GM23338 (cell line): ENCODE measurements around the gene TSC2. TPM values are rescaled to one million over a fixed set of nuclear protein-coding genes. Genes with fewer than 3 reads are reported as not detected.

ENCODE experiments used
- ATAC-seq: fragments of 200-7000 bp; cut with Tn5 transposase; 3 replicates; pipeline ENCODE4 v1.9.1; 2020
- DNase-seq: peaks from one replicate; pipeline ENCODE4 v3.0.0-alpha.2; 2015; ENCODE audit warnings: low spot score
- H2AFZ ChIP-seq: fragments of 200-600 bp; sonication (generic); 2 replicates; pipeline ENCODE4 v1.8.0; 2016; ENCODE audit warnings: antibody characterized with exemption, mild to moderate bottlenecking, moderate library complexity
- H3F3A ChIP-seq: fragments of 200-600 bp; sonication (generic); replicated peaks from 2 replicates; pipeline ENCODE4 v1.8.0; 2017; ENCODE audit warnings: antibody characterized with exemption, mixed run types, low read depth
- H3K27ac ChIP-seq: fragments of 200-600 bp; sonication (generic); 2 replicates; pipeline ENCODE4 v1.6.1; 2016; ENCODE audit warnings: low read depth
- H3K27me3 ChIP-seq: fragments of 200-600 bp; sonication (generic); 2 replicates; pipeline ENCODE4 v1.8.0; 2016; ENCODE audit warnings: mild to moderate bottlenecking, mixed run types, moderate library complexity; ENCODE audit not compliant: insufficient read depth
- H3K36me3 ChIP-seq: fragments of 200-600 bp; sonication (generic); 2 replicates; pipeline ENCODE4 v1.8.0; 2016; ENCODE audit warnings: mild to moderate bottlenecking; ENCODE audit not compliant: insufficient read depth
- H3K4me1 ChIP-seq: fragments of 200-600 bp; sonication (generic); 2 replicates; pipeline ENCODE4 v1.8.0; 2016; ENCODE audit warnings: mild to moderate bottlenecking, moderate library complexity; ENCODE audit not compliant: insufficient read depth
- H3K4me2 ChIP-seq: fragments of 200-600 bp; sonication (generic); 2 replicates; pipeline ENCODE4 v1.7.1; 2017; ENCODE audit warnings: mixed run types
- H3K4me3 ChIP-seq: fragments of 200-600 bp; sonication (generic); 2 replicates; pipeline ENCODE4 v1.6.1; 2016; ENCODE audit warnings: mixed run types
- H3K79me2 ChIP-seq: fragments of 200-600 bp; sonication (generic); replicated peaks from 2 replicates; pipeline ENCODE4 v1.8.0; 2017; ENCODE audit warnings: mild to moderate bottlenecking; ENCODE audit not compliant: insufficient read depth
- H3K9me2 ChIP-seq: fragments of 200-600 bp; sonication (generic); 2 replicates; pipeline ENCODE4 v1.8.0; 2017; ENCODE audit not compliant: insufficient read depth
- H4K20me1 ChIP-seq: fragments of 200-600 bp; sonication (generic); replicated peaks from 2 replicates; pipeline ENCODE4 v1.8.0; 2017; ENCODE audit warnings: mild to moderate bottlenecking; ENCODE audit not compliant: insufficient read depth
- H3K27ac Mint-ChIP-seq: 2 replicates; pipeline ENCODE4 v1.8.0; 2020; ENCODE audit warnings: inconsistent platforms, mild to moderate bottlenecking, moderate library complexity, mixed read lengths
- H3K27me3 Mint-ChIP-seq: 3 replicates; pipeline ENCODE4 v1.8.0; 2022; ENCODE audit warnings: low read depth, mild to moderate bottlenecking, moderate library complexity, mixed read lengths, inconsistent platforms; ENCODE audit not compliant: insufficient read depth, poor library complexity
- H3K36me3 Mint-ChIP-seq: 3 replicates; pipeline ENCODE4 v1.8.0; 2021; ENCODE audit warnings: low read depth, mild to moderate bottlenecking, inconsistent platforms, moderate library complexity, mixed read lengths
- H3K4me1 Mint-ChIP-seq: 3 replicates; pipeline ENCODE4 v1.8.0; 2020; ENCODE audit warnings: mild to moderate bottlenecking, inconsistent platforms, mixed read lengths
- H3K4me3 Mint-ChIP-seq: 3 replicates; pipeline ENCODE4 v1.8.0; 2021; ENCODE audit warnings: moderate library complexity, mild to moderate bottlenecking, inconsistent platforms, mixed read lengths
- H3K9me3 Mint-ChIP-seq: 3 replicates; pipeline ENCODE4 v1.8.0; 2020; ENCODE audit warnings: moderate library complexity, mild to moderate bottlenecking, inconsistent platforms, mixed read lengths
- CTCF ChIP-seq, 2 experiments: fragments of 200-600 bp in 1 of 2; sonication (generic) in 1 of 2; conservative IDR thresholded peaks; 2 replicates each; pipeline versions ENCODE4 v1.5.1 to v1.6.1; 2016 to 2017; ENCODE audit warnings: antibody characterized with exemption in 2 of 2, low read depth in 2 of 2, mild to moderate bottlenecking in 2 of 2, moderate library complexity in 1 of 2
- ZNF462 ChIP-seq: fragments of 250-450 bp; sonication (Bioruptor Pico); IDR thresholded peaks from 2 replicates; pipeline ENCODE4 v1.5.0; 2020; ENCODE audit warnings: mild to moderate bottlenecking, moderate library complexity
- polyA plus RNA-seq: library from polyadenylated mRNA; unstranded; fragments of >200 nt; fragmentation: Nextera tagmentation; extraction: Ambion mirVana; gene quantifications from 2 replicates; pipeline ENCODE4 v1.2.1, GENCODE V29; 2016
- total RNA-seq: library from RNA; depleted of rRNA; stranded (reverse); fragments of >200 nt; shearing (Covaris generic); gene quantifications from 2 replicates; pipeline ENCODE4 v1.2.3, GENCODE V29; 2014

The TSC2 gene
- total and polyA plus RNA-seq, 2 experiments from 2014 or later: 40.5 to 93.0 TPM

DNA sequence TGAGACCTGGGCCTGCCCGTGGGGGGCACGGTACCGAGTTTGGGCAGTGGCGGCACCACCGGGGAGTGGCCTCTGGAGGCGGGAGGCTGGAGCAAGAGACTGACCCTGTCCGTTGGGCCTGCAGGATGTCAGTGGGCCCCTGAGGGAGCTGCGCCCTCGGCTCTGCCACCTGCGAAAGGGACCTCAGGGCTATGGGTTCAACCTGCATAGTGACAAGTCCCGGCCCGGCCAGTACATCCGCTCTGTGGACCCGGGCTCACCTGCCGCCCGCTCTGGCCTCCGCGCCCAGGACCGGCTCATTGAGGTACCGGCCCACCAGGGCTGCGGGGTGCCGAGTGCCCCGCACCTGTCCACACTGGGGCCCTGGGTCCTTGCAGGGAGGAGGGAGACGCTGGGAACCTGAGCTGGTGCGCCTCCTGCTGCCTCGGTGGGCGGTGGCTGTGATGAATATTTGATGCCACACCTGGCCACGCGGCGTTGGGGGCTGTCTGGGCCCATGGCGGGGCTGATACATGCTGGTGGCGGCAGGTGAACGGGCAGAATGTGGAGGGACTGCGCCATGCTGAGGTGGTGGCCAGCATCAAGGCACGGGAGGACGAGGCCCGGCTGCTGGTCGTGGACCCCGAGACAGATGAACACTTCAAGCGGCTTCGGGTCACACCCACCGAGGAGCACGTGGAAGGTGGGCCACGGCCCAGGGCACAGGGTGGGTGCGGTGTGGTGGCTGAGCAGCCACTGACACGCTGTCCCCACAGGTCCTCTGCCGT, 11.4 kb upstream of the TSC2 start:
- ATAC-seq: no peak; the same call in 1 of the 3 replicates
- Histone ChIP-seq H2AFZ (no peak overlapping the region), H3K9me2 (no peaks in the 10 kb centered on the region), H4K20me1 (peaks cover 3% of the 10 kb centered on the region; the same call in 1 of the 2 replicates), H3K27me3 (no peaks in the 10 kb centered on the region), H3K4me2 (no peak overlapping the region), H3K79me2 (no peaks in the 10 kb centered on the region), H3K36me3 (no peaks in the 10 kb centered on the region), H3K4me1 (no peaks in the 10 kb centered on the region), H3K4me3 (no peak overlapping the region), H3K27ac (no peak overlapping the region), H3F3A (no peaks in the 10 kb centered on the region)
- H3K4me1 Mint-ChIP-seq: peaks cover 8% of the 10 kb centered on the region
- H3K4me3 Mint-ChIP-seq: no peak overlapping the region
- DNase-seq: no peak
- no peak overlapping the region; the same call in 1 of the 2 replicates for H3K27ac Mint-ChIP-seq
- no peaks in the 10 kb centered on the region for H3K36me3 Mint-ChIP-seq
- no peaks in the 10 kb centered on the region for H3K9me3 Mint-ChIP-seq
- peaks cover 10% of the 10 kb centered on the region for H3K27me3 Mint-ChIP-seq
- 0 out of 4 replicates have a peak, but pooled peaks of 1 of the 2 experiments have one; percentile 3 for TF ChIP-seq CTCF (conservative IDR thresholded peaks at IDR 0.05; ENCODE audit: low read depth in 2 of 2)
- no peak for TF ChIP-seq ZNF462 (CRISPR knock-in tag)
